Uterus (tissue), 4 donors: ENCODE results near the gene RAD51D. TPM values are rescaled to one million over a fixed set of nuclear protein-coding genes. Genes with fewer than 3 reads are reported as not detected.

Experiments used
- DNase-seq, 2 donors: peaks; one replicate each; pipeline ENCODE4 v3.0.0-alpha.2; 2019 to 2020
- H3K27ac ChIP-seq, 2 donors: fragments of 200-600 bp; sonication (generic); 1 replicate in 1 of 2; 2 replicates in 1 of 2; pipeline ENCODE4 v1.5.1; 2016 to 2018
- H3K27me3 ChIP-seq, 2 donors: fragments of 200-600 bp; sonication (generic); one replicate each; pipeline ENCODE4 v1.5.1; 2018 to 2019; ENCODE audit warnings: control low read depth in 1 of 2
- H3K36me3 ChIP-seq, 2 donors: fragments of 200-600 bp; sonication (generic); one replicate each; pipeline ENCODE4 v1.5.1; 2019; ENCODE audit warnings: control low read depth in 1 of 2
- H3K4me1 ChIP-seq, 2 donors: fragments of 200-600 bp; sonication (generic); one replicate each; pipeline ENCODE4 v1.5.1; 2018 to 2019; ENCODE audit warnings: control low read depth in 1 of 2
- H3K4me3 ChIP-seq, 2 donors: fragments of 200-600 bp; sonication (generic); 1 replicate in 1 of 2; 2 replicates in 1 of 2; pipeline ENCODE4 v1.5.1; 2018 to 2019; ENCODE audit warnings: mild to moderate bottlenecking in 1 of 2
- H3K9me3 ChIP-seq, 2 donors: fragments of 200-600 bp; sonication (generic); one replicate each; pipeline ENCODE4 v1.5.1; 2019; ENCODE audit warnings: control low read depth in 1 of 2
- POLR2A ChIP-seq, 2 donors: fragments of 450-650 bp; IDR thresholded peaks; one replicate each; pipeline ENCODE4 v1.6.1; 2016; ENCODE audit warnings: antibody characterized with exemption in 2 of 2, mild to moderate bottlenecking in 1 of 2, moderate library complexity in 1 of 2
- intact Hi-C: fragments of 100-400 bp; cut with DNase I; formaldehyde crosslinking; loops from one replicate; pipeline ENCODE4 v1.15.1; 2023; ENCODE audit warnings: low total_unique reads
- total RNA-seq, 4 donors: library from RNA; depleted of rRNA in 3 of 4; stranded (reverse); fragments of >200 nt in 3 of 4; gene quantifications; one replicate each; pipeline versions ENCODE4 v1.1.0 to v1.2.4, GENCODE V29; 2014 to 2023
- TF ChIP-seq, protein P1 (sequence below), 4 experiments: fragments of 200-600 bp in 2 of 4; fragments of 450-650 bp in 2 of 4; sonication (generic) in 2 of 4; IDR thresholded peaks; one replicate each; pipeline ENCODE4 v1.5.1; 2016 to 2019; ENCODE audit warnings: antibody characterized with exemption in 4 of 4, mild to moderate bottlenecking in 2 of 4, moderate library complexity in 1 of 4
- donor health status: DM: yes; HTN: yes; CAD: no.

The RAD51D gene
- total RNA-seq: 10 to 100 TPM in 2 of 4 donors, 1 to 10 TPM in 1, under 1 TPM in 1; 0.29 to 17.4 (median 7.6) TPM

DNA sequence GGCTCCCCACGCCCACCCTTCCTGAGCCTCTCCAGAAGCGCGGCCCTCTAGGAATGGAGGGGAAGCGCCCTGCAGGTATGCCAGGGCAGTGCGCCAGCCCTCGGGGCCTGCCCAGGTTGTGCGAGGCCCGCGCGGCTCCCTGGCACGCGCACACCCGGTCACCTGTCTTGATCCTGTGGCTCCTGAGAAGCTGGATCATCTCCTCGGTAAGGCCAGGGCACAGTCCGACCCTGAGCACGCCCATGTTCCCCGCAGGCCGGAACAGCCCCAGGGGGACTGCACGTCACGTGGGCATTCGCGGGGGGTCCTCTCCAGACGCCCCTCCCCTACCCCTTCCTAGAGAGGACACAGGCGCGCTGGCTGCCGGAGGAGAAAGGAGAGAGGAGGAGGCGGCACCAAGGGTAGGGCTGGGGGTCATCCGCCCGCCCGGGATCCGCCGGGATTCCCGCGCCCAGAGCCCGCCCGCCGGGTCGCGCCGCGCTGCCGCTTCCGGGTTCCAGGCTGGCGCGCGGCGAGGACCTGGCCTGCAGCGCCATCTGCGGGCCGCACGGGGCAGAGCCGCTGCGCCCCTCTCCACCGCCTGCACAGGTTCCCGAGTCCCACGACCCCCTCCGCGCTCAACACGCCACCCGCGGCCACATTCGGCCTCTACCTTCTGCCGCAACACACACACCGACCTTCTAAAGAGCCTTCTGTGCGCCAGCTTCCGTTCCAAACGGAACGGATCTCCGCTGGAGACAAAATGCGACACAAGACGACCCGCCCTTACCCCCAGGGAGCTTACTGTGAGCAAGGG lies at the start of gene RAD51D:
TSS of gene RAD51D (minus strand) at position 491 of the 796 bp plus-strand sequence. CDS start at position 244, 247 bp downstream.
- intact Hi-C loops: loop anchor here (10.0 kb wide), 1 partner anchor 695 kb away; no protein-coding TSS in a partner anchor
- peak; percentile 62 to 75 for DNase-seq
- Histone ChIP-seq H3K36me3 (no peaks in the 10 kb centered on the region), H3K27me3 (no peaks in the 10 kb centered on the region), H3K4me3 (peak within 1 kb of the TSS; percentile 51 to 85), H3K9me3 (no peaks in the 10 kb centered on the region), H3K27ac (peak within 1 kb of the TSS; percentile 66 to 76), H3K4me1 (no peaks in the 10 kb centered on the region)
- peak in 1 of 2 donors; percentile 24 for TF ChIP-seq POLR2A (IDR thresholded peaks at IDR 0.05)
- TF ChIP-seq, protein P1, sequence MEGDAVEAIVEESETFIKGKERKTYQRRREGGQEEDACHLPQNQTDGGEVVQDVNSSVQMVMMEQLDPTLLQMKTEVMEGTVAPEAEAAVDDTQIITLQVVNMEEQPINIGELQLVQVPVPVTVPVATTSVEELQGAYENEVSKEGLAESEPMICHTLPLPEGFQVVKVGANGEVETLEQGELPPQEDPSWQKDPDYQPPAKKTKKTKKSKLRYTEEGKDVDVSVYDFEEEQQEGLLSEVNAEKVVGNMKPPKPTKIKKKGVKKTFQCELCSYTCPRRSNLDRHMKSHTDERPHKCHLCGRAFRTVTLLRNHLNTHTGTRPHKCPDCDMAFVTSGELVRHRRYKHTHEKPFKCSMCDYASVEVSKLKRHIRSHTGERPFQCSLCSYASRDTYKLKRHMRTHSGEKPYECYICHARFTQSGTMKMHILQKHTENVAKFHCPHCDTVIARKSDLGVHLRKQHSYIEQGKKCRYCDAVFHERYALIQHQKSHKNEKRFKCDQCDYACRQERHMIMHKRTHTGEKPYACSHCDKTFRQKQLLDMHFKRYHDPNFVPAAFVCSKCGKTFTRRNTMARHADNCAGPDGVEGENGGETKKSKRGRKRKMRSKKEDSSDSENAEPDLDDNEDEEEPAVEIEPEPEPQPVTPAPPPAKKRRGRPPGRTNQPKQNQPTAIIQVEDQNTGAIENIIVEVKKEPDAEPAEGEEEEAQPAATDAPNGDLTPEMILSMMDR (IDR thresholded peaks at IDR 0.05): peak; percentile 72 to 99 (median 96)

- Histone ChIP-seq H3K4me1 (no peaks in the 10 kb centered on the region), H3K4me3 (no peak overlapping the region), H3K9me3 (no peaks in the 10 kb centered on the region), H3K27me3 (no peaks in the 10 kb centered on the region), H3K36me3 (no peaks in the 10 kb centered on the region), H3K27ac (no peak overlapping the region)
- no peak for DNase-seq
- TF ChIP-seq POLR2A (IDR thresholded peaks at IDR 0.05): no peak
- TF ChIP-seq, protein P1 (IDR thresholded peaks at IDR 0.05): no peak
- intact Hi-C loops: no loop called here
Measured at GRCh38 chr17:35167666-35168065, 48.0 kb upstream of the RAD51D start.

GRCh38 chr17:35167046-35167445 lies 47.4 kb upstream of the RAD51D start:
- Histone ChIP-seq H3K4me1 (no peaks in the 10 kb centered on the region), H3K36me3 (no peaks in the 10 kb centered on the region), H3K27me3 (no peaks in the 10 kb centered on the region), H3K4me3 (no peak overlapping the region), H3K27ac (no peak overlapping the region), H3K9me3 (no peaks in the 10 kb centered on the region)
- no peak for DNase-seq
- TF ChIP-seq POLR2A (IDR thresholded peaks at IDR 0.05): no peak
- TF ChIP-seq, protein P1 (IDR thresholded peaks at IDR 0.05): no peak
- intact Hi-C loops: no loop called here

GRCh38 chr17:35166526-35166925 lies 46.9 kb upstream of the RAD51D start:
- no peaks in the 10 kb centered on the region for H3K9me3 ChIP-seq
- TF ChIP-seq, protein P1 (IDR thresholded peaks at IDR 0.05): no peak
- TF ChIP-seq POLR2A (IDR thresholded peaks at IDR 0.05): no peak
- no peak overlapping the region for H3K27ac ChIP-seq
- H3K27me3 ChIP-seq: no peaks in the 10 kb centered on the region
- H3K4me3 ChIP-seq: no peak overlapping the region
- intact Hi-C loops: no loop called here
- no peaks in the 10 kb centered on the region for H3K4me1 ChIP-seq
- DNase-seq: no peak
- H3K36me3 ChIP-seq: no peaks in the 10 kb centered on the region

DNA sequence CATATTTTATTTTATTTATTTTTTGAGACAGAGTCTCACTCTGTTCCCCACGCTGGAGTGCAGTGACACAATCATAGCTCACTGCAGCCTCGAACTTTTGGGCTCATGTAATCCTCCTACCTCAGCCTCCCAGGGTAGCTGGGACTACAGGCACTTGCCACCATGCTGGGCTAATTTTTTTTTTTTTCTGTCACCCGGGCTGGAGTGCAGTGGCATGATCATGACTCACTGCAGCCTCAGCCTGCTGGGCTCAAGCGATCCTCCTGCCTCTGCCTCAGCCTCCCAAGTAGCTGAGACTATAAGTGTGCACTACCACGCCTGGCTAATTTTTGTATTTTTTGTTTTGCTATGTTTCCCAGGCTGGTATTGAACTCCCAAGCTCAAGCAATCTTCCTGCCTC lies 45.1 kb upstream of the RAD51D start:
- TF ChIP-seq, protein P1 (IDR thresholded peaks at IDR 0.05): no peak
- TF ChIP-seq POLR2A (IDR thresholded peaks at IDR 0.05): no peak
- Histone ChIP-seq H3K4me1 (no peaks in the 10 kb centered on the region), H3K4me3 (no peak overlapping the region), H3K36me3 (no peaks in the 10 kb centered on the region), H3K27ac (no peak overlapping the region), H3K9me3 (no peaks in the 10 kb centered on the region), H3K27me3 (no peaks in the 10 kb centered on the region)
- no peak for DNase-seq
- intact Hi-C loops: no loop called here
